HG03575 (cell line): ENCODE data around the gene ERVH48-1.
"Not testable (repeated sequence)": the region's sequence is repeated elsewhere in the genome, so short reads cannot be mapped to it uniquely, and the experiment has no call there.

Experiments
- ATAC-seq: cut with Tn5 transposase; IDR thresholded peaks from one replicate; pipeline ENCODE4 v1.9.1; 2021; ENCODE audit not compliant: unreplicated experiment, insufficient number of reproducible peaks, low FRiP score; ENCODE audit errors: extremely low read depth

The ERVH48-1 gene

DNA sequence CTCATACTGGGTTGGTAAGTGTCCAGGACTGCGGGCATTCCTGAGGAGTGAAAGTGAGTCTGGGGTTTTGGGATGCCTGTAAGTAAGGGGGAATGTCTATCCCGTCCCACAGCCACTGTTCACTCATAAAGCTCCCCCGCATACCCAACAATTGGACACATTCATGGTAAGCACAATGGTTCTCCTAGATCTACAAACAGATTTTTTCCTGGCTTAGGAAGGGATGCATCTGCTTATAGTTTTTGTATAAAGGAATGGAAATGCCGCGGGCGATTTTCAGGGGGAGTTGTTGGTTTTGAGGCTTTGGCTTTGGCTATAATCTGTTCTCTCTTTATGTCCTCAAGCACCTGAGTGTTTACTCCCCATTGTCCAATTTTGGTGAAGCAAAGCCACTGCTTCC, 7.1 kb downstream of the ERVH48-1 start:
- no peak for ATAC-seq

DNA sequence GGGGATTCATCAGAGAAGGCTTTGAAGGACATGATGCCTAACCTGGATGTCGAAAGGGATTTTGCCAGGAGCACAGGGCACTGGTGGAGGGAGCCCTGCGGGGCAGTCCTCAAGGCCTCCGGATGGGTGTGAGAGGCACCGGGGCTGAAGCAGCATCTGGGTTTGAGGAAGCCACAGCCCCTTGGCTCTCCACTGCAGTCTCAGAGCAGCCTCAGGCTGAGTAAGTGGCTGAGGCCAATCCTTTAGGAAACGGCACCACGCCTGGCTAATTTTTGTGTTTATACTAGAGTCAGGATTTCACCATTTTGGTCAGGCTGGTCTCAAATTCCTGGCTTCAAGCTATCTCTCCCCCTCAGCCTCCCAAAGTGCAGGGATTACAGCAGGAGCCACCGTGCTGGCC, 12.0 kb downstream of the ERVH48-1 start:
- ATAC-seq, result no peak

DNA sequence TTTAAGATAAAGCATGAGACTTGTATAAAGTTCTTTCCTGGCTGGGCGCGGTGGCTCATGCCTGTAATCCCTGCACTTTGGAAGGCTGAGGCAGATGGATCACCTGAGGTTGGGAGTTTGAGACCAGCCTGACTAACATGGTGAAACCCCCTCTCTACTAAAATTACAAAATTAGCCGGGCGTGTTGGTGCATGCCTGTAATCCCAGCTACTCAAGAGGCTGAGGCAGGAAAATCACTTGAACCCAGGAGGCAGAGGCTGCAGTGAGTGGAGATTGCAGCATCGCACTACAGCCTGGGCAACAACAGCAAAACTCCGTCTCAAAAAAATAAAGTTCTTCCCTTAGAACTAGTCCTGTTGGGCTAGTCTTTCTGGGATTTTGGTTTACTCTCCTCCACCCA, 13.5 kb downstream of the ERVH48-1 start:
- ATAC-seq, result not testable (repeated sequence)

DNA sequence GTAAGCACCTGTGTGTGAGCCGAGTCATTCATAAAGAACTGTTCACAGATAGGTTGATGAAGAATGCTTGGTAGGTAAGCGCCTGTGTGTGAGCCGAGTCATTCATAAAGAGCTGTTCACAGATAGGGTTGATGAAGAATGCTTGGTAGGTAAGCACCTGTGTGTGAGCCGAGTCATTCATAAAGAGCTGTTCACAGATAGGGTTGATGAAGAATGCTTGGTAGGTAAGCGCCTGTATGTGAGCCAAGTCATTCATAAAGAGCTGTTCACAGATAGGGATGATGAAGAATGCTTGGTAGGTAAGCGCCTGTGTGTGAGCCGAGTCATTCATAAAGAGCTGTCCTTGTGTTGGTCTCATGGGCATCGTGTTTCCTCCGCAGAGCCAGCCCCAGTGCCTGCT, 16.9 kb downstream of the ERVH48-1 start:
- ATAC-seq, result not testable (repeated sequence)

DNA sequence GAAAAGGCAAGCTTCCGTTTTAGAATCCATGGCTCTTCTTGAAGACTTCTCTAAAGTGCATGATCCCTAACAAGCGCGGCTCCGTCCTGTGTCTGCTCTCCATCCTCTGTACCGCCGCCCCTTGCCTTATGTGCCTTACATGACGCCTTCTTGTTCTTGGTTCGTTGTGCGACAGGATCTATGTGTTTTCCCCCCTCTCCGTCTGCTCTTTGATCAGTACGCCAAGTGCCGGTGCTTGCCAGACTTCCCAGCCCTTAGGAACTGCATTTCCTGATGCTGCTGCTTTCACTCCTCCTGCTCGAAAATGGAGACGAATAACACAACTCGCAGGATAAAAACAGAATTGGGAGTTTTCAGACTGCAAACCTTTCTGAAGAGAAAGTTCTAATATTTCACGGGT, 19.2 kb downstream of the ERVH48-1 start:
- ATAC-seq, result no peak

DNA sequence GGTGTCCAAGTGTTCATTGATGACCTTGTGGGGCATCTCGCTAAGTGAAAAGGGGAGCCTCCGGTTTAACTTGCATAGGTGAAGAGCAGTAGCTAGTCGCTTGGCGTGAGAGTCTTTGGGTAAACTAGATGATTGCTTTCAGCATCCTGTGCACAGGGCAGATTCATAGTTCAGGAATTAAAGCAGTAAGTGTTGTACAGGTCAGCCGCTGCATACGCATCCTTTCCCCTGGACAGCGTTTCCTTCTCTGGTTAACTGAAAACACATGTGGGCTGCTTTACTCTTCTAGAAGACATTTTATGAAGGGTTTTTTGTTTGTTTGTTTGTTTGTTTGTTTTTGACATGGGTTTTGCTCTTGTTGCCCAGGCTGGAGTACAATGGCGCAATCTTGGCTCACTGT, 20.2 kb downstream of the ERVH48-1 start:
- no peak for ATAC-seq

DNA sequence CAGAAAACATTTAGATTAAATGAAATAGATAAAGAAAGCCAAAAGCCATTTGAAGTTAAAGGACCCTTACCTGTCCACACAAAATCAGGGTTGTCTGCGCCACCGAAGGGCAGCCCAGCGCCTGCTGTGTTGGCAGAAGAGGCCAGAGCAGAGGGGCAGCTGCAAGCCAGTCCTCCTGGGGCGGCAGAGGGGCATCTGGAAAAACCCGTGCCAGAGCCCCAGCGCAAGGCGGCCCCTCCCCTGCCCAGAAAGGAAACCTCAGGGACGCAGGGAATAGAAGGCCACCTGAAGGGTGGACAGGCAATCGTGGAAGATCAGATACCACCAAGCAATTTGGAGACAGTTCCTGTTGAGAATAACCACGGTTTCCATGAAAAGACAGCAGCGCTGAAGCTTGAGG, 21.6 kb downstream of the ERVH48-1 start:
- ATAC-seq, result no peak

DNA sequence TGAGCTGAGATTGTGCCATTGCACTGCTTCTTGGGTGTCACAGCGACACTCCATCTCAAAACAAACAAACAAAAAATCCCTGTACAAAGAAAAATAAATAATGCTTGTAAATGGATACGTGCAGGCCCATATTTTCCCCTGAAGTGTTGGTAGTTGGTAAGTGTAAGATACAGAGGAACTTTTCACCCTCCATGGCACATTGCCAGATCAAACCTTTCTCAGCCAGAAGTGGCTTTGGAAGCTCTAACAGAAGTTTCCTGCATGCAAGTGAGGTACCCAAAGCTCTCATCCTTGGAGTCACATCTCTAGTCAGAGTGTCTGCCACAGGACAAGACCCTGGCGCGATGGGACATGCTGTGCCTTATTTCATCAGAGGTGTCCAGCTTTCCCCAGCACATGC, 25.0 kb downstream of the ERVH48-1 start:
- ATAC-seq, result no peak

DNA sequence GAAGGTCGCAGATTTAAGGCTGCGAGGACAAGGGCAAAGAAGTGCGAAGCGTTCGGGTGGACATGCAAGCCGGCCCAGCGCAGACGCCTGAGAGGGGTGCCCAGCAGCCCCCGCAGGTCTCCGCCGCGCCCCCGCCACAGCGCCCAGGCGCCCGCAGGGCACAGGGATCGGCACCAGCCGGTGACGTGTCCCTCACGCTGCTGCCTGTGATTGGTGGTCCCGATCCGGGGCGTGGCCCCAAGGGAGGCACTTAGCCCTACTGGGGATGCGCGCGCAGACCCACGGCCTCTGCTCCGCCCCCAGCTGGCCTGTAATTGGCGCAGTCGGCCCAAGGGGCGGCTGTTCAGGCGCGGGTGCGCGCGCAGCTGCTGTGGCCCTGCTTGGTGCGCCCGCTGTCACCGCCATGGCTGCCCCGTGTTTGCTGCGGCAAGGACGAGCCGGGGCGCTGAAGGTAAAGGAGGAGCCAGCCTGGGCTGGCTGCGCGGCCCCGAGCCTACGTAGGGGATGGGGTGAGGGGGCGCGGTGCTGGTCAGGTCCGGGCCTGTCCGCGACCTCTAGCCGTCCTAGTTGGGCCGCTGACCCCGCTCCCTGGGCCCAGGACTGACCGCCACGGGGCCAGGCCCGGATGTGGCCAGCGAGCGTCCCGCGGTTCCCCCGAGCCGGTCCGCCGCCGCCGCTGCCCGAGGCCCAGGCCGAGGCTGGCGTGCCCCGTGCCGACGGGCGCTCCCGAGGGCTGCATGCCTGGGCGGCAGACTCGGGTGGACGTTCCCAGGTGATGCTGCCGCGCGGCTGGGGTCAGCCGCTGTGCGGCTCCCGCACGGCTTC, 32.3 kb downstream of the ERVH48-1 start, which contains the start of gene NDUFV3:
Gene NDUFV3, plus strand, starts transcription at position 379 of the 825 bp plus-strand sequence. Its CDS starts 25 bp downstream, at position 404.
- ATAC-seq, result peak; percentile 44

DNA sequence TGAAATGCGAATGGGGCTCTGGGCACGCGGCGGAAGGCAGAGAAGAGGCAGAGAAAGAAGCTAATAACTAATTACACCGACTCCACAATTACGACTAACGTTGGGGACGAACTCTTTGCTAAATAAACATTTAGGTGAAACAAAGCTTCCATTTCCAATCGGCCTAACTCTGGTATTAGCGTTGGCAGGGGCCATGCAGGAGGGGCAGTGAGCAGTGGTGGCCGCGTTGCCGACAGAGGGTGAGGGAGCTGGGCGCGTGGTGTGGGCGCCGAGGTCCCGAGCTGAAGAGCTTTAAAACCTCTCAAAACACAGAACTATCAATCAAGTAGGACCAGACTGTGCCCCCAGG, 32.9 kb downstream of the ERVH48-1 start:
- no peak for ATAC-seq

DNA sequence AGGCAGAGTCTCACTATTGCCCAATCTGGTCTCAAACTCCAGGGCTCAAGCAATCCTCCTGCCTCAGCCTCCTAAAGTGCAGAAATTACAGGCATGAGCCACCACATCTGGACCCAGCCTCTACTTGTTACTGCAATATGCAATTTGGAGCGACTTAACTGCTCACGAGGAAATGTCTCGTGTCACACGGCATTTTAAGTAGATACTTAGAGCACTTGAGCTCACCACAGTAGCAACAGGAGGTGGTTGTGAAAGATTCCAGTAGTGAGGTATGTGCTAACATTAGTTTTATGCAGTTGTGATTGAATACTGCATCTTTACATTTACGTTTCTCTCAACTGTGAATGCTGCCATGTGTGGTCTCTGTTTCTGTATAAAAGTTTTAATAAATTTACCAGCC, 38.1 kb downstream of the ERVH48-1 start:
- ATAC-seq, result no peak

DNA sequence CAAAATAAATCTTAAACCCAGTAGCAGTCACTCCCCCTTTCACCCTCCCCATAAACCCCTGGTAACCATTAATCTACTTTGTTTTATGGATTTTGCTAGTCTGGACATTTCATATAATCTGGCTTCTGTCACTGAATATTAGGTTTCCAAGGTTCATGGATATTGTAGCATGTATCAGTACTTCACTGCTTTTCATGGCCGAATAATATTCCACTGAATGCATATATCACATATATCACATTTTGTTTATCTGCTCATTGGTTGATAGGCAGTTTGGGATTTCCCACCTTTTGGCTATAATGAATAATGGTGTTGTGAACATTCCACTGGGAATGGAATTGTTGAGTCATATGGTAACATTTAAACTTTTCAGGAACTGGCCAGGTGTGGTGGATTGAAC, 41.5 kb downstream of the ERVH48-1 start:
- no peak for ATAC-seq

DNA sequence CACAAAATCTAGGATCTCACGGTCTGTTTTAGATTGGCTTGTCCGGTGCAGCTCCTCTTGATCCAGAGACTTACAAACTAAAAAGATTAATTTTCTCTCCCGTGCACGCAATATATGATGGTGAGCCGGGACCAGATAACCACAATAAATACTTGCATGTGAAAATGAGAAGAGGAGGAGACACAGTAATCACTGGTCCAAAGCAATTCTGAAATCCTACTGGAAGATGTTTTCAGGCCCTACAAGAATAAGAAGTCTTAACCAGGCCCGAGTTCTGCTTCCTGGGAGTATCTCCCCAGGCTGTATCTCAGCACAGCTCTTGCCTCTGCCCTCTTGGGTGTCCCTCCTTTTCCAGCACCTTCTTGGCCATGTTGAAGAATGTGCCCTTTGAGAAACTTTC, 45.1 kb downstream of the ERVH48-1 start:
- ATAC-seq, result no peak

DNA sequence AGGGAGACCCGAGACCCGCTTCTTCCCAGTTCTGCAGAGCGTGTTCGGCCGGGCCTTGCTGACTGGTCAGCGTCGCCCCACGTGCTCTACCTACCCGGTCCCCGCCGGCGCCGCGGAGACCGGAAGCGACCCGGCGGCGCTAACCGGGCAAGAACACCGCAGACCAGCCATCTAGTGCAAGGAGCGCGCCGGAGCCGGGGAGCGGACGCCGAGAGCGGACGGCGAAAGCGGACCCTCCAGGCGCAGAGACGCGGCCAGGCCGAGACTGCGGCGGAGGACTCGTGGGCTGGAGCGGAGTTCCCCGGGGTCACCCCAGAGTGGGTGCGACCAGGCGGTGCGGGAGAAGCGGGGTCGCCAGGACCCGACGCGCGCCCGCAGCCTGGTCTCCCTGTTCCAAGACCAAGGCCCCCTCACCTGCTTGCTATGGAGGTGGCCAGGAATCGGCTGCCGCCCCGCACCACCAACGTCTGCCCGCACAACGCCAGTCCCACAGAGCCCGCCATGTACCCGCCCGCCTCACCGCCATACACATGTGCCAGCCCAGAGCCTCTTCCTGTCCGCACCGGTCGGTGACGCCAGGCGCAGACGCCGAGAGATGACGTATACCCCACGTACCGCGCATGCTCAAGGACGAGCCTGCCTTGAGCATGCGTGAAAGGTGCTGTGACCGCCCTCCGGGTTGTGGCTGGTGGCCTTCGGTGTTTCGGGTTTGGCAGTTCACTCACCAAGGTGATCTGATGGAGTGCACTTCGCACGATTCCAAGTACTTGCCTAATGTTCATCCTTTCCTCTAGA, 46.2 kb downstream of the ERVH48-1 start, which contains the start of gene WDR4:
Gene WDR4, minus strand, starts transcription at position 547 of the 795 bp plus-strand sequence. Its CDS starts 44 bp downstream, at position 503.
- ATAC-seq, result peak; percentile 52

DNA sequence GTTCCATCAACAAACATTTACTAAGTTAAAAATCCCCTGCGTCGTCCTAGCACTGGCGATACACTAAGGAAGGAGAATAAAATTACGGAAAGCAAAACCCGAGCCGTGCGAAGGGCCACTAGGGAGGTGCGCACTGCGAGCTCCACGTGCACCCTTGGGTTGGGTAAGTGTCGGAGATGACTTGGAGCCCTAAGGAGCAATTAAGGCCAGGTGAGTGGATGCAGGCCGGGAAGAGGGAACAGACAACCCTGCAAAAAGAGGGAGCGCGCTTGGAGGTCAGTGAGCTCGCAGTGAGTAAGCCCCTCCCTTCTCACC, 46.8 kb downstream of the ERVH48-1 start:
- ATAC-seq, result no peak

DNA sequence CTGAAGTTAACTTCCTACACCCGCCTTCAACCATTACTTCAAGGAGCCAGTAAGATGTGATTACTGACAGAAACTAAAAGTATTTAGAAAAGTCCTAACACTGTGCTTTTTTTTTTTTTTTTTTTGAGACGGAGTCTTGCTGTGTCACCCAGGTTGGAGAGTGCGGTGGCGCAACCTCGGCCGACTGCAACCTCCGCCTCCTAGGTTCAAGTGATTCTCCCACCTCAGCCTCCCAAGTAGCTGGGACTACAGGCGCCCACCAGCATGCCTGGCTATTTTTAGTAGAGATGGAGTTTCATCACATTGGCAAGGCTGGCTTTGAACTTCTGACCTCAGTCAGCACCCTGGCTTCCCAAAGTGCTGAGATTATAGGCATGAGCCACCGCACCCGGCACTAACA, 49.6 kb downstream of the ERVH48-1 start:
- not testable (repeated sequence) for ATAC-seq

DNA sequence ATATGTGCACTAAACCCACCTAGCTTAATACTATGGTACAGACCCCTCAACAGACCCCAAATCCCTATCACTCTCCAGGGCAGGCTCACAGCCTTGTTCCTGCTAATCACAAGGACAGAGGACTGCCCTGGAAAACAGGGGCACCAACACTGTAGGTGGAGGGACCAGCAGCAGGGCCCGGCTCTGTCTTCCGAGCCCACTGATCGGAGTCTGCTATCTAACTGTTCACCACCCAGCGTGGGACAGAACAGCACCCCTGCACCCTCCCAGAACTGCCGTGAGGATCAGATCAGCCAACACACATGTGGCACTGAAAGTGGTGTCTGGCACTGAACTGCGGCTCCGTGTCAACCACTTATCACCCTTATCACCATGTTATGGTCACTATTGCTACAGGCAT, 52.3 kb downstream of the ERVH48-1 start:
- ATAC-seq, result no peak

DNA sequence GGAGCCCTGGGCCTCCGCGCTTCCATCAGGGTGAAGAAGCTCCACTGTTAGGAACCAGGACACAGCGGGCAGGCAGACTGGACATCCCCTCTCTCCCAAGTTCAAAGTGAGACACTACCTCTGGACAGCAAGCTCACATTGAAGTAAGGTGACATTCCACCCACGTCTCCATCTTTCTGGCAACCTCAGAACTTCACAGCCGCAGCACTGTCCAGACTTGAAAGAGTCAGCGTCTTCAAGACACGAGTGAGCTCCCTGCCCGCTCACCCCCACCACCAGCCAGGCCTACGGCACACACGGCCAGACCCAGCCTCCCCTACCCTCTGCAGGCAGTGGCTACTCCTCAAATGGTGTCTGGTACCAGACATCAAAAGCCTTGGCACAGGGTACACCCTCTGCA, 57.2 kb downstream of the ERVH48-1 start:
- ATAC-seq, result no peak
